ENCODE data around the gene IL17B. TPM values are rescaled to one million over a fixed set of nuclear protein-coding genes. Genes with fewer than 3 reads are reported as not detected.

The IL17B gene
- polyA plus RNA-seq, 1 experiment = 0.24 TPM

- no peak overlapping the region for H3K4me3 ChIP-seq (ENCODE audit: low read depth, low read length)
- POLR2A ChIA-PET = interaction anchor here (1.8 kb wide), 1 partner anchor 21 kb away, joined by 6 read pairs; the partner anchor contains the start of gene GRPEL2
- H3K27me3 ChIP-seq (ENCODE audit: control insufficient read depth, insufficient read depth, low read length) = no peaks in the 10 kb centered on the region
- CTCF ChIA-PET = interaction anchor here (0.6 to 1.9 kb wide), 3 partner anchors 20 to 63 kb away, joined by 3 to 7 read pairs (median 4); partner anchors contain the start of gene GRPEL2
- no peak for TF ChIP-seq CTCF (IDR thresholded peaks at IDR 0.05; ENCODE audit: low read depth, low read length)
- DNase-seq (ENCODE audit: low read depth, low spot score) = no peak
- no peaks in the 10 kb centered on the region for H3K9me3 ChIP-seq (ENCODE audit: control insufficient read depth, insufficient read depth, low read length)
- H3K27ac ChIP-seq (ENCODE audit: low read depth, low read length) = no peak overlapping the region
Observed at GRCh38 chr5:149324641-149325040, 54.5 kb downstream of the IL17B start.

Other genes starting within 250 kb of the IL17B start
- gene ABLIM3, start 237.8 kb downstream of the IL17B start, polyA plus RNA-seq (2011; rRNA removed) = 52.6 and 60.6 TPM in 2 replicates
- gene AFAP1L1, start 107.4 kb downstream of the IL17B start, polyA plus RNA-seq (2011; rRNA removed) = 1.8 and 2.6 TPM in 2 replicates
- gene GRPEL2, start 33.8 kb downstream of the IL17B start, polyA plus RNA-seq (2011; rRNA removed) = 15.0 and 21.6 TPM in 2 replicates
- gene PCYOX1L, start 21.2 kb downstream of the IL17B start, polyA plus RNA-seq (2011; rRNA removed) = 11.0 and 11.8 TPM in 2 replicates
- gene CSNK1A1, start 172.1 kb upstream of the IL17B start, polyA plus RNA-seq (2011; rRNA removed) = 260 and 329 TPM in 2 replicates
- 0.61 and 0.74 TPM in 2 replicates for gene ARHGEF37, start 202.2 kb upstream of the IL17B start, polyA plus RNA-seq (2011; rRNA removed)